Endothelial cell of umbilical vein (primary cell): ENCODE measurements around the gene MAP3K15.

Source experiments
- POLR2A ChIP-seq: IDR thresholded peaks from 2 replicates; pipeline ENCODE4 v1.6.1; 2012; ENCODE audit warnings: low read depth, mild to moderate bottlenecking, control low read depth, low read length
- TF ChIP-seq, protein P1 (sequence below), 2 donors: IDR thresholded peaks; 1 replicate in 1 of 2; 2 replicates in 1 of 2; pipeline ENCODE4 v1.5.1; 2011; ENCODE audit warnings: low read length in 2 of 2, mild to moderate bottlenecking in 2 of 2, moderate library complexity in 2 of 2, control low read depth in 1 of 2, inconsistent platforms in 1 of 2, low read depth in 1 of 2; ENCODE audit not compliant: insufficient read depth in 1 of 2; ENCODE audit errors: extremely low read depth in 1 of 2

DNA sequence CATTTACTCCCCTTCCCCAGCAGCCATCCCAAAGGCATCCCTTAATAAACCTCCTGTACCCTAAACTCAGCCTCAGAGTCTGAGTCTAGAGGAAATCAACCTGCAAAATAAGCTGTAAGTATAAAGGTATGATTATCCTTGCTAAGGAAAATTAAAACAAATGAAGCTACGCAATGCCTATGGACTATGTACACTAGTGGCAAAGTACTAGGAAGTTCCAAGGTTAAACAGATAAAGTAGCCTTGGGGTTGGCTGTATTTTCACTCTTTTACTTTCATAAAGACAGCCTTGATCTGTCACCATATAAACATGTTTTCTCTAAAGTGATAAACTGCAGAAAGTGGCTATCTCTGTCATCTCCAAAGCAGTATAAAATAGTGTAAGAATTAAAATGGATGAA is 35.9 kb downstream of the MAP3K15 start:
- TF ChIP-seq, protein P1, sequence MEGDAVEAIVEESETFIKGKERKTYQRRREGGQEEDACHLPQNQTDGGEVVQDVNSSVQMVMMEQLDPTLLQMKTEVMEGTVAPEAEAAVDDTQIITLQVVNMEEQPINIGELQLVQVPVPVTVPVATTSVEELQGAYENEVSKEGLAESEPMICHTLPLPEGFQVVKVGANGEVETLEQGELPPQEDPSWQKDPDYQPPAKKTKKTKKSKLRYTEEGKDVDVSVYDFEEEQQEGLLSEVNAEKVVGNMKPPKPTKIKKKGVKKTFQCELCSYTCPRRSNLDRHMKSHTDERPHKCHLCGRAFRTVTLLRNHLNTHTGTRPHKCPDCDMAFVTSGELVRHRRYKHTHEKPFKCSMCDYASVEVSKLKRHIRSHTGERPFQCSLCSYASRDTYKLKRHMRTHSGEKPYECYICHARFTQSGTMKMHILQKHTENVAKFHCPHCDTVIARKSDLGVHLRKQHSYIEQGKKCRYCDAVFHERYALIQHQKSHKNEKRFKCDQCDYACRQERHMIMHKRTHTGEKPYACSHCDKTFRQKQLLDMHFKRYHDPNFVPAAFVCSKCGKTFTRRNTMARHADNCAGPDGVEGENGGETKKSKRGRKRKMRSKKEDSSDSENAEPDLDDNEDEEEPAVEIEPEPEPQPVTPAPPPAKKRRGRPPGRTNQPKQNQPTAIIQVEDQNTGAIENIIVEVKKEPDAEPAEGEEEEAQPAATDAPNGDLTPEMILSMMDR (IDR thresholded peaks at IDR 0.05; ENCODE audit: extremely low read depth in 1 of 2, insufficient read depth in 1 of 2, low read depth in 1 of 2, low read length in 2 of 2), result no peak
- no peak for TF ChIP-seq POLR2A
